Neural cell (in vitro differentiated cells): Measurements from ENCODE around the gene PTPRU. TPM values are rescaled to one million over a fixed set of nuclear protein-coding genes. Genes with fewer than 3 reads are reported as not detected.

Source experiments
- H2AFZ ChIP-seq: fragments of 200-600, 300-800 bp; sonication (generic), shearing (Covaris generic); 2 replicates; pipeline ENCODE4 v1.6.0; 2014; ENCODE audit warnings: low read depth, mild to moderate bottlenecking, antibody characterized with exemption, low read length, moderate library complexity
- H3F3A ChIP-seq: fragments of 200-600 bp; shearing (Covaris generic); 2 replicates; pipeline ENCODE4 v1.6.1; 2016; ENCODE audit warnings: mild to moderate bottlenecking, moderate library complexity, mixed read lengths, antibody characterized with exemption, low read length; ENCODE audit not compliant: insufficient read depth, poor library complexity, severe bottlenecking
- H3K27ac ChIP-seq: fragments of 200-600, 300-800 bp; sonication (generic), shearing (Covaris generic); 2 replicates; pipeline ENCODE4 v1.5.1; 2014; ENCODE audit warnings: mild to moderate bottlenecking, low read length, moderate library complexity
- H3K27me3 ChIP-seq: fragments of 300-800, 200-600 bp; sonication (generic), shearing (Covaris generic); 2 replicates; pipeline ENCODE4 v1.6.0; 2014; ENCODE audit warnings: mild to moderate bottlenecking, low read depth, low read length, moderate library complexity; ENCODE audit not compliant: insufficient read depth
- H3K36me3 ChIP-seq: fragments of 300-800, 200-600 bp; sonication (generic), shearing (Covaris generic); 2 replicates; pipeline ENCODE4 v1.5.1; 2014; ENCODE audit warnings: mild to moderate bottlenecking, antibody characterized with exemption, low read length, moderate library complexity; ENCODE audit not compliant: insufficient read depth
- H3K4me2 ChIP-seq: fragments of 300-800, 200-600 bp; sonication (generic), shearing (Covaris generic); 2 replicates; pipeline ENCODE4 v1.6.0; 2014; ENCODE audit warnings: mild to moderate bottlenecking, low read length
- H3K4me3 ChIP-seq: fragments of 300-800, 200-600 bp; sonication (generic), shearing (Covaris generic); 2 replicates; pipeline ENCODE4 v1.5.1; 2014; ENCODE audit warnings: mild to moderate bottlenecking, low read length, moderate library complexity
- H3K79me2 ChIP-seq: fragments of 200-600 bp; shearing (Covaris generic); replicated peaks from 2 replicates; pipeline ENCODE4 v1.6.0; 2014; ENCODE audit warnings: mild to moderate bottlenecking, low read length, moderate library complexity; ENCODE audit not compliant: insufficient read depth
- H3K9ac ChIP-seq: fragments of 300-800, 200-600 bp; sonication (generic), shearing (Covaris generic); 2 replicates; pipeline ENCODE4 v1.6.1; 2016; ENCODE audit warnings: mild to moderate bottlenecking, low read length, mixed read lengths
- H3K9me2 ChIP-seq: fragments of 200-600 bp; shearing (Covaris generic); 2 replicates; pipeline ENCODE4 v1.6.1; 2016; ENCODE audit warnings: mild to moderate bottlenecking, low read length, mixed read lengths; ENCODE audit not compliant: insufficient read depth
- H3K9me3 ChIP-seq: fragments of 200-600, 300-800 bp; sonication (generic), shearing (Covaris generic); 2 replicates; pipeline ENCODE4 v1.6.1; 2016; ENCODE audit warnings: mild to moderate bottlenecking, mixed run types, low read length, moderate library complexity, mixed read lengths
- H4K20me1 ChIP-seq: fragments of 200-600 bp; shearing (Covaris generic); 2 replicates; pipeline ENCODE4 v1.6.1; 2016; ENCODE audit warnings: mild to moderate bottlenecking, mixed run types; ENCODE audit not compliant: insufficient read depth
- EP300 ChIP-seq: fragments of 450-650 bp; conservative IDR thresholded peaks from 2 replicates; pipeline ENCODE4 v1.6.1; 2014; ENCODE audit warnings: antibody characterized with exemption, mild to moderate bottlenecking, moderate library complexity; ENCODE audit not compliant: poor library complexity, severe bottlenecking
- EZH2 ChIP-seq: fragments of 200-600, 300-800 bp; shearing (Covaris generic), sonication (generic); IDR thresholded peaks from 2 replicates; pipeline ENCODE4 v1.6.1; 2014; ENCODE audit warnings: antibody characterized with exemption, low read length, borderline replicate concordance, mild to moderate bottlenecking; ENCODE audit not compliant: insufficient read depth, poor library complexity, severe bottlenecking
- MXI1 ChIP-seq: fragments of 450-650 bp; conservative IDR thresholded peaks from 2 replicates; pipeline ENCODE4 v1.6.1; 2014; ENCODE audit warnings: antibody characterized with exemption, mild to moderate bottlenecking; ENCODE audit not compliant: poor library complexity, severe bottlenecking
- POLR2AphosphoS5 ChIP-seq: IDR thresholded peaks from 2 replicates; pipeline ENCODE4 v1.6.1; 2012
- RAD21 ChIP-seq: fragments of 450-650 bp; conservative IDR thresholded peaks from 2 replicates; pipeline ENCODE4 v1.6.1; 2014; ENCODE audit warnings: antibody characterized with exemption, mild to moderate bottlenecking, moderate library complexity
- SMC3 ChIP-seq: fragments of 450-650 bp; conservative IDR thresholded peaks from 2 replicates; pipeline ENCODE4 v1.6.1; 2014; ENCODE audit warnings: antibody characterized with exemption, mild to moderate bottlenecking, moderate library complexity; ENCODE audit not compliant: poor library complexity
- TAF1 ChIP-seq: IDR thresholded peaks from 2 replicates; pipeline ENCODE4 v1.6.1; 2012; ENCODE audit warnings: low read depth
- polyA plus RNA-seq: library from polyadenylated mRNA; depleted of rRNA; stranded (reverse); fragments of >200 nt; gene quantifications from 2 replicates; pipeline ENCODE4 v1.2.3, GENCODE V29; 2014
- TF ChIP-seq, protein P1 (sequence below): fragments of 450-650 bp; IDR thresholded peaks from 2 replicates; pipeline ENCODE4 v1.5.1; 2014; ENCODE audit warnings: antibody characterized with exemption, mild to moderate bottlenecking, moderate library complexity; ENCODE audit not compliant: poor library complexity, severe bottlenecking
- TF ChIP-seq, protein P2 (sequence below): IDR thresholded peaks from 2 replicates; pipeline ENCODE4 v1.6.1; 2012; ENCODE audit warnings: borderline replicate concordance

PTPRU gene
- polyA plus RNA-seq, 1 donor from 2014 or later, result 5.0 TPM

GRCh38 chr1:29286194-29286767 is 50.0 kb downstream of the PTPRU start:
- Histone ChIP-seq H3K4me2 (no peak overlapping the region), H3K36me3 (no peaks in the 10 kb centered on the region), H3K79me2 (no peaks in the 10 kb centered on the region), H4K20me1 (no peaks in the 10 kb centered on the region), H3K27ac (no peak overlapping the region), H3F3A (no peaks in the 10 kb centered on the region), H2AFZ (no peak overlapping the region), H3K27me3 (no peaks in the 10 kb centered on the region), H3K9me3 (no peaks in the 10 kb centered on the region), H3K4me3 (no peak overlapping the region), H3K9me2 (no peaks in the 10 kb centered on the region), H3K9ac (no peak overlapping the region)
- TF ChIP-seq EZH2 (no peak), POLR2AphosphoS5 (no peak), TAF1 (no peak), MXI1 (no peak)
- TF ChIP-seq, protein P1, sequence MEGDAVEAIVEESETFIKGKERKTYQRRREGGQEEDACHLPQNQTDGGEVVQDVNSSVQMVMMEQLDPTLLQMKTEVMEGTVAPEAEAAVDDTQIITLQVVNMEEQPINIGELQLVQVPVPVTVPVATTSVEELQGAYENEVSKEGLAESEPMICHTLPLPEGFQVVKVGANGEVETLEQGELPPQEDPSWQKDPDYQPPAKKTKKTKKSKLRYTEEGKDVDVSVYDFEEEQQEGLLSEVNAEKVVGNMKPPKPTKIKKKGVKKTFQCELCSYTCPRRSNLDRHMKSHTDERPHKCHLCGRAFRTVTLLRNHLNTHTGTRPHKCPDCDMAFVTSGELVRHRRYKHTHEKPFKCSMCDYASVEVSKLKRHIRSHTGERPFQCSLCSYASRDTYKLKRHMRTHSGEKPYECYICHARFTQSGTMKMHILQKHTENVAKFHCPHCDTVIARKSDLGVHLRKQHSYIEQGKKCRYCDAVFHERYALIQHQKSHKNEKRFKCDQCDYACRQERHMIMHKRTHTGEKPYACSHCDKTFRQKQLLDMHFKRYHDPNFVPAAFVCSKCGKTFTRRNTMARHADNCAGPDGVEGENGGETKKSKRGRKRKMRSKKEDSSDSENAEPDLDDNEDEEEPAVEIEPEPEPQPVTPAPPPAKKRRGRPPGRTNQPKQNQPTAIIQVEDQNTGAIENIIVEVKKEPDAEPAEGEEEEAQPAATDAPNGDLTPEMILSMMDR, result no peak

- H3K4me2 ChIP-seq, result no peak overlapping the region
- H3F3A ChIP-seq, result no peaks in the 10 kb centered on the region
- no peak overlapping the region for H2AFZ ChIP-seq
- H3K9me2 ChIP-seq, result no peaks in the 10 kb centered on the region
- H4K20me1 ChIP-seq, result no peaks in the 10 kb centered on the region
- TF ChIP-seq MXI1, result no peak
- TF ChIP-seq SMC3, result no peak
- TF ChIP-seq EP300, result no peak
- TF ChIP-seq TAF1, result no peak
- TF ChIP-seq RAD21, result no peak
- TF ChIP-seq, protein P2, sequence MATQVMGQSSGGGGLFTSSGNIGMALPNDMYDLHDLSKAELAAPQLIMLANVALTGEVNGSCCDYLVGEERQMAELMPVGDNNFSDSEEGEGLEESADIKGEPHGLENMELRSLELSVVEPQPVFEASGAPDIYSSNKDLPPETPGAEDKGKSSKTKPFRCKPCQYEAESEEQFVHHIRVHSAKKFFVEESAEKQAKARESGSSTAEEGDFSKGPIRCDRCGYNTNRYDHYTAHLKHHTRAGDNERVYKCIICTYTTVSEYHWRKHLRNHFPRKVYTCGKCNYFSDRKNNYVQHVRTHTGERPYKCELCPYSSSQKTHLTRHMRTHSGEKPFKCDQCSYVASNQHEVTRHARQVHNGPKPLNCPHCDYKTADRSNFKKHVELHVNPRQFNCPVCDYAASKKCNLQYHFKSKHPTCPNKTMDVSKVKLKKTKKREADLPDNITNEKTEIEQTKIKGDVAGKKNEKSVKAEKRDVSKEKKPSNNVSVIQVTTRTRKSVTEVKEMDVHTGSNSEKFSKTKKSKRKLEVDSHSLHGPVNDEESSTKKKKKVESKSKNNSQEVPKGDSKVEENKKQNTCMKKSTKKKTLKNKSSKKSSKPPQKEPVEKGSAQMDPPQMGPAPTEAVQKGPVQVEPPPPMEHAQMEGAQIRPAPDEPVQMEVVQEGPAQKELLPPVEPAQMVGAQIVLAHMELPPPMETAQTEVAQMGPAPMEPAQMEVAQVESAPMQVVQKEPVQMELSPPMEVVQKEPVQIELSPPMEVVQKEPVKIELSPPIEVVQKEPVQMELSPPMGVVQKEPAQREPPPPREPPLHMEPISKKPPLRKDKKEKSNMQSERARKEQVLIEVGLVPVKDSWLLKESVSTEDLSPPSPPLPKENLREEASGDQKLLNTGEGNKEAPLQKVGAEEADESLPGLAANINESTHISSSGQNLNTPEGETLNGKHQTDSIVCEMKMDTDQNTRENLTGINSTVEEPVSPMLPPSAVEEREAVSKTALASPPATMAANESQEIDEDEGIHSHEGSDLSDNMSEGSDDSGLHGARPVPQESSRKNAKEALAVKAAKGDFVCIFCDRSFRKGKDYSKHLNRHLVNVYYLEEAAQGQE, result no peak
- no peak for TF ChIP-seq POLR2AphosphoS5
- no peak for TF ChIP-seq EZH2
- TF ChIP-seq, protein P1, result no peak
- H3K36me3 ChIP-seq, result no peaks in the 10 kb centered on the region
- no peak overlapping the region for H3K4me3 ChIP-seq
- no peaks in the 10 kb centered on the region for H3K79me2 ChIP-seq
- no peaks in the 10 kb centered on the region for H3K9me3 ChIP-seq
- H3K27ac ChIP-seq, result no peak overlapping the region
- H3K9ac ChIP-seq, result no peak overlapping the region
- no peaks in the 10 kb centered on the region for H3K27me3 ChIP-seq
Measured at GRCh38 chr1:29289493-29289892, 53.2 kb downstream of the PTPRU start.
